Endodermal cell (in vitro differentiated cells): Measurements from ENCODE around the gene UBQLN2. TPM values are rescaled to one million over a fixed set of nuclear protein-coding genes. Genes with fewer than 3 reads are reported as not detected.
"Not testable (repeated sequence)": the region's sequence is repeated elsewhere in the genome, so short reads cannot be mapped to it uniquely, and the experiment has no call there.

Experiments used
- DNase-seq: peaks from one replicate; pipeline ENCODE4 v3.0.0-alpha.2; 2017
- H3K27ac ChIP-seq: 2 replicates; pipeline ENCODE4 v1.5.1; 2013; ENCODE audit warnings: mild to moderate bottlenecking, low read depth, low read length, moderate library complexity
- H3K27me3 ChIP-seq: 2 replicates; pipeline ENCODE4 v1.6.1; 2013; ENCODE audit warnings: mild to moderate bottlenecking, low read length, moderate library complexity; ENCODE audit not compliant: insufficient read depth, control insufficient read depth, poor library complexity, severe bottlenecking
- H3K36me3 ChIP-seq: 2 replicates; pipeline ENCODE4 v1.7.0; 2013; ENCODE audit warnings: mild to moderate bottlenecking, low read length, moderate library complexity; ENCODE audit not compliant: control insufficient read depth, insufficient read depth
- H3K4me1 ChIP-seq: one replicate; pipeline ENCODE4 v1.7.0; 2013; ENCODE audit warnings: low read length; ENCODE audit not compliant: control insufficient read depth, insufficient read depth
- H3K4me3 ChIP-seq: 2 replicates; pipeline ENCODE4 v1.5.1; 2013; ENCODE audit warnings: mild to moderate bottlenecking, low read length, moderate library complexity
- H3K9ac ChIP-seq: 2 replicates; pipeline ENCODE4 v1.6.1; 2013; ENCODE audit warnings: mild to moderate bottlenecking, low read length, moderate library complexity; ENCODE audit not compliant: poor library complexity, severe bottlenecking; ENCODE audit errors: extremely low read depth
- H3K9me3 ChIP-seq: 2 replicates; pipeline ENCODE4 v1.6.1; 2013; ENCODE audit warnings: mild to moderate bottlenecking, low read length, moderate library complexity; ENCODE audit not compliant: control insufficient read depth
- H3K27ac Mint-ChIP-seq: 2 replicates; pipeline ENCODE4 v1.8.0; 2020; ENCODE audit warnings: mixed read lengths
- H3K27me3 Mint-ChIP-seq: 2 replicates; pipeline ENCODE4 v1.8.0; 2021; ENCODE audit warnings: mild to moderate bottlenecking, mixed read lengths; ENCODE audit not compliant: insufficient read depth
- H3K36me3 Mint-ChIP-seq: 2 replicates; pipeline ENCODE4 v1.8.0; 2020; ENCODE audit warnings: low read depth, mixed read lengths
- H3K4me1 Mint-ChIP-seq: 2 replicates; pipeline ENCODE4 v1.8.0; 2020; ENCODE audit warnings: mixed read lengths
- H3K4me3 Mint-ChIP-seq: 2 replicates; pipeline ENCODE4 v1.8.0; 2020; ENCODE audit warnings: mild to moderate bottlenecking, moderate library complexity, mixed read lengths
- H3K9me3 Mint-ChIP-seq: 2 replicates; pipeline ENCODE4 v1.8.0; 2020; ENCODE audit warnings: mild to moderate bottlenecking, mixed read lengths
- WGBS, 2 experiments: methylation state at CpG; one replicate each; pipeline versions ENCODE4 v1.1.5 to v1.1.7; 2013; ENCODE audit warnings: missing lambda C conversion rate in 2 of 2, mixed read lengths in 1 of 2; ENCODE audit not compliant: insufficient coverage in 1 of 2, insufficient read length in 1 of 2; 5-methylcytosine and 5-hydroxymethylcytosine counted together
- total RNA-seq, 2 donors: library from RNA; stranded (reverse); fragmentation: NEBNext Ultra II Directional in 1 of 2; extraction: Animal tissue kit (Norgen Biotek cat#: 25700) in 1 of 2; gene quantifications; 2 replicates in 1 of 2; 3 replicates in 1 of 2; pipeline ENCODE4 v1.2.1, GENCODE V29; 2021
- TF ChIP-seq, protein P1 (sequence below): fragments of 200-600 bp; sonication (generic); conservative IDR thresholded peaks from 2 replicates; pipeline ENCODE4 v1.5.0; 2021; ENCODE audit warnings: antibody characterized with exemption, mild to moderate bottlenecking

Gene UBQLN2
- total RNA-seq, 2 donors from 2014 or later = 28.9 to 31.3 TPM

DNA sequence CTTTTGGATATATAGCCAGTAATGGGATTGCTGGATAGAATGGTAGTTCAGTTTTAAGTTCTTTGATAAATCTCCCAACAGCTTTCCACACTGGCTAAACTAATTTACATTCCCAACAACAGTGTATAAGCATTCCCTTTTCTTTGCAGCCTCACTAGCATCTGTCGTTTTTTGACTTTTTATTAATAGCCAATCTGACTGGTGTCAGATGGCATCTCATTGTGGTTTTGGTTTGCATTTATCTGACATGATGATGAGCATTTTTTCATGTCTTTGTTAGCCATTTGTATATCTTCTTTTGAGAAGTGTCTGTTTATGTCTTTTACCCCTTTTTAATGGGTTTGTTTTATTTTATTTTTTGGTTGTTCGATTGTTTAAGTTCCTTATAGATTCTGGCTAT is 13.3 kb downstream of the UBQLN2 start:
- 94% methylated on average over 2 of the region's 2 CpGs; no CpG with 5 or more reads in 1 of the 2 experiments for WGBS, 2 experiments
- H3K4me3 Mint-ChIP-seq = no peak overlapping the region
- TF ChIP-seq, protein P1, sequence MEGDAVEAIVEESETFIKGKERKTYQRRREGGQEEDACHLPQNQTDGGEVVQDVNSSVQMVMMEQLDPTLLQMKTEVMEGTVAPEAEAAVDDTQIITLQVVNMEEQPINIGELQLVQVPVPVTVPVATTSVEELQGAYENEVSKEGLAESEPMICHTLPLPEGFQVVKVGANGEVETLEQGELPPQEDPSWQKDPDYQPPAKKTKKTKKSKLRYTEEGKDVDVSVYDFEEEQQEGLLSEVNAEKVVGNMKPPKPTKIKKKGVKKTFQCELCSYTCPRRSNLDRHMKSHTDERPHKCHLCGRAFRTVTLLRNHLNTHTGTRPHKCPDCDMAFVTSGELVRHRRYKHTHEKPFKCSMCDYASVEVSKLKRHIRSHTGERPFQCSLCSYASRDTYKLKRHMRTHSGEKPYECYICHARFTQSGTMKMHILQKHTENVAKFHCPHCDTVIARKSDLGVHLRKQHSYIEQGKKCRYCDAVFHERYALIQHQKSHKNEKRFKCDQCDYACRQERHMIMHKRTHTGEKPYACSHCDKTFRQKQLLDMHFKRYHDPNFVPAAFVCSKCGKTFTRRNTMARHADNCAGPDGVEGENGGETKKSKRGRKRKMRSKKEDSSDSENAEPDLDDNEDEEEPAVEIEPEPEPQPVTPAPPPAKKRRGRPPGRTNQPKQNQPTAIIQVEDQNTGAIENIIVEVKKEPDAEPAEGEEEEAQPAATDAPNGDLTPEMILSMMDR = no peak
- H3K27ac ChIP-seq = no peak overlapping the region
- H3K36me3 ChIP-seq = peaks cover 8% of the 10 kb centered on the region
- no peak for DNase-seq
- H3K36me3 Mint-ChIP-seq = peaks cover 37% of the 10 kb centered on the region
- no peak overlapping the region for H3K9ac ChIP-seq
- no peaks in the 10 kb centered on the region for H3K9me3 ChIP-seq
- no peaks in the 10 kb centered on the region for H3K27me3 Mint-ChIP-seq
- no peak overlapping the region for H3K27ac Mint-ChIP-seq
- peaks cover 55% of the 10 kb centered on the region for H3K9me3 Mint-ChIP-seq
- no peaks in the 10 kb centered on the region for H3K27me3 ChIP-seq
- H3K4me1 ChIP-seq = no peaks in the 10 kb centered on the region
- no peak overlapping the region for H3K4me3 ChIP-seq
- H3K4me1 Mint-ChIP-seq = no peaks in the 10 kb centered on the region

- Histone ChIP-seq H3K36me3 (no peaks in the 10 kb centered on the region), H3K9ac (no peak overlapping the region), H3K4me3 (no peak overlapping the region), H3K27ac (no peak overlapping the region), H3K27me3 (no peaks in the 10 kb centered on the region), H3K9me3 (peaks cover 8% of the 10 kb centered on the region), H3K4me1 (no peaks in the 10 kb centered on the region)
- H3K9me3 Mint-ChIP-seq = peaks cover 73% of the 10 kb centered on the region
- no peak overlapping the region for H3K4me3 Mint-ChIP-seq
- 91% methylated on average over 10 of the region's 11 CpGs; no CpG with 5 or more reads in 1 of the 2 experiments for WGBS, 2 experiments
- H3K27ac Mint-ChIP-seq = no peak overlapping the region
- no peak for DNase-seq
- H3K36me3 Mint-ChIP-seq = peaks cover 28% of the 10 kb centered on the region
- no peaks in the 10 kb centered on the region for H3K27me3 Mint-ChIP-seq
- TF ChIP-seq, protein P1 = no peak
- no peaks in the 10 kb centered on the region for H3K4me1 Mint-ChIP-seq
Observed at GRCh38 chrX:56588397-56589188, 25.2 kb downstream of the UBQLN2 start.

DNA sequence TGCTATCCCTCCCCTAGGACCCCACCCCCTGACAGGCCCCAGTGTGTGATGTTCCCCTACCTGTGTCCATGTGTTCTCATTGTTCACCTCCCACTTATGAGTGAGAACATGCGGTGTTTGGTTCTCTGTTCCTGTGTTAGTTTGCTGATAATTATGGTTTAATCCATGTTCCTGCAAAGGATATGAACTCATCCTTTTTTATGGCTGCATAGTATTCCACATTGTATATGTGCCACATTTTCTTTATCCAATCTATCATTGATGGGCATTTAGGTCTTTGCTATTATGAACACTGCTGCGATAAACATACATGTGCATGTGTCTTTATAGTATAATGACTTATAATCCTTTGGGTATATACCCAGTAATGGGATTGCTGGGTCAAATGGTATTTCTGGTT is 28.4 kb downstream of the UBQLN2 start:
- not testable (repeated sequence) for DNase-seq, H3K9ac ChIP-seq, H3K4me3 ChIP-seq, H3K27ac Mint-ChIP-seq, H3K27ac ChIP-seq, H3K4me3 Mint-ChIP-seq, H3K36me3 ChIP-seq, H3K27me3 ChIP-seq, H3K4me1 ChIP-seq, H3K4me1 Mint-ChIP-seq, H3K27me3 Mint-ChIP-seq, H3K9me3 ChIP-seq
- WGBS, 2 experiments = no CpG with 5 or more reads among the region's 2 CpGs
- Mint-ChIP-seq H3K9me3 (peaks cover 79% of the 10 kb centered on the region), H3K36me3 (peaks cover 27% of the 10 kb centered on the region)
